Measurements from ENCODE around the gene ICAM2. TPM values are rescaled to one million over a fixed set of nuclear protein-coding genes. Genes with fewer than 3 reads are reported as not detected.

The ICAM2 gene
- total RNA-seq, 1 experiment from 2014 or later: 0.33 TPM

DNA sequence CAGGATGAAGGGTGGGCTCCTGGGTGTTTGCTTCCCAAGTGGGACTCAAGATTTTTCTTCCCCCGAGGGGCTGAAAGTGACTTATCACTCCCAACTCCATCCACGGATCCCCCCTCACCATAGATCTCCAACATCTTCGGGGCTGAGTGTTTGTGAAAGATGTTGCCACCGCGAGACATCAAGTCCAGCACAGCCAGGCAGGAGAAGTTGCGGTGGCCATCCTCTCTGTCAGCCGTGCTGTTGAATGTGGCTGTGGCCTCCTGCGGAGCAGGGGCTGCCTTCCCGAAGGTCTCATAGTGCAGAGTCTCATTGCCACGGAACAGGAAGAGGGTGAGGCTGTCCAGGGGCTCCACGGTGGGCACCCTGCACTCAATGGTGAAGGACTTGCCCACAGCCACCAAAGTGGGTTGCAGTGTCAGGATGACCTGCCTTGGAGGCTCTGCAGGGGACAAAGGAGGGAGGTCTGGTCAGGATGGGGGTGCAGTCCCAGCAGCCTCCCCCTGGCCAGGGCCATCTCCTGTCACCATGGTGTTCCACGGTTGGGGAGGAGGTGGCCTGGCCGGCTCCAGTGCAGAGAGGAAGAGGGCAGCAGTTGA, 16.8 kb downstream of the ICAM2 start:
- Mint-ChIP-seq H3K9me3 (no peaks in the 10 kb centered on the region), H3K4me1 (peaks cover 20% of the 10 kb centered on the region), H3K4me3 (no peak overlapping the region), H3K36me3 (no peaks in the 10 kb centered on the region), H3K27me3 (ENCODE audit: low read depth) (peaks cover 11% of the 10 kb centered on the region), H3K27ac (no peak overlapping the region)
- DNase-seq (ENCODE audit: low spot score) (no peak), ATAC-seq (no peak)
- ChIA-PET CTCF (no interaction called here), POLR2A (no interaction called here)
- TF ChIP-seq ESRRA (CRISPR knock-in tag; IDR thresholded peaks at IDR 0.05; ENCODE audit: borderline replicate concordance): no peak
- TF ChIP-seq, protein P1, sequence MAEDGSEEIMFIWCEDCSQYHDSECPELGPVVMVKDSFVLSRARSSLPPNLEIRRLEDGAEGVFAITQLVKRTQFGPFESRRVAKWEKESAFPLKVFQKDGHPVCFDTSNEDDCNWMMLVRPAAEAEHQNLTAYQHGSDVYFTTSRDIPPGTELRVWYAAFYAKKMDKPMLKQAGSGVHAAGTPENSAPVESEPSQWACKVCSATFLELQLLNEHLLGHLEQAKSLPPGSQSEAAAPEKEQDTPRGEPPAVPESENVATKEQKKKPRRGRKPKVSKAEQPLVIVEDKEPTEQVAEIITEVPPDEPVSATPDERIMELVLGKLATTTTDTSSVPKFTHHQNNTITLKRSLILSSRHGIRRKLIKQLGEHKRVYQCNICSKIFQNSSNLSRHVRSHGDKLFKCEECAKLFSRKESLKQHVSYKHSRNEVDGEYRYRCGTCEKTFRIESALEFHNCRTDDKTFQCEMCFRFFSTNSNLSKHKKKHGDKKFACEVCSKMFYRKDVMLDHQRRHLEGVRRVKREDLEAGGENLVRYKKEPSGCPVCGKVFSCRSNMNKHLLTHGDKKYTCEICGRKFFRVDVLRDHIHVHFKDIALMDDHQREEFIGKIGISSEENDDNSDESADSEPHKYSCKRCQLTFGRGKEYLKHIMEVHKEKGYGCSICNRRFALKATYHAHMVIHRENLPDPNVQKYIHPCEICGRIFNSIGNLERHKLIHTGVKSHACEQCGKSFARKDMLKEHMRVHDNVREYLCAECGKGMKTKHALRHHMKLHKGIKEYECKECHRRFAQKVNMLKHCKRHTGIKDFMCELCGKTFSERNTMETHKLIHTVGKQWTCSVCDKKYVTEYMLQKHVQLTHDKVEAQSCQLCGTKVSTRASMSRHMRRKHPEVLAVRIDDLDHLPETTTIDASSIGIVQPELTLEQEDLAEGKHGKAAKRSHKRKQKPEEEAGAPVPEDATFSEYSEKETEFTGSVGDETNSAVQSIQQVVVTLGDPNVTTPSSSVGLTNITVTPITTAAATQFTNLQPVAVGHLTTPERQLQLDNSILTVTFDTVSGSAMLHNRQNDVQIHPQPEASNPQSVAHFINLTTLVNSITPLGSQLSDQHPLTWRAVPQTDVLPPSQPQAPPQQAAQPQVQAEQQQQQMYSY (CRISPR knock-in tag; IDR thresholded peaks at IDR 0.05): no peak
- TF ChIP-seq, protein P2, sequence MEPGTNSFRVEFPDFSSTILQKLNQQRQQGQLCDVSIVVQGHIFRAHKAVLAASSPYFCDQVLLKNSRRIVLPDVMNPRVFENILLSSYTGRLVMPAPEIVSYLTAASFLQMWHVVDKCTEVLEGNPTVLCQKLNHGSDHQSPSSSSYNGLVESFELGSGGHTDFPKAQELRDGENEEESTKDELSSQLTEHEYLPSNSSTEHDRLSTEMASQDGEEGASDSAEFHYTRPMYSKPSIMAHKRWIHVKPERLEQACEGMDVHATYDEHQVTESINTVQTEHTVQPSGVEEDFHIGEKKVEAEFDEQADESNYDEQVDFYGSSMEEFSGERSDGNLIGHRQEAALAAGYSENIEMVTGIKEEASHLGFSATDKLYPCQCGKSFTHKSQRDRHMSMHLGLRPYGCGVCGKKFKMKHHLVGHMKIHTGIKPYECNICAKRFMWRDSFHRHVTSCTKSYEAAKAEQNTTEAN (CRISPR knock-in tag; IDR thresholded peaks at IDR 0.05): no peak
- TF ChIP-seq ZNF396 (CRISPR knock-in tag; IDR thresholded peaks at IDR 0.05; ENCODE audit: borderline replicate concordance): no peak
- TF ChIP-seq CREB1 (CRISPR knock-in tag; IDR thresholded peaks at IDR 0.05): no peak
- TF ChIP-seq, protein P3, sequence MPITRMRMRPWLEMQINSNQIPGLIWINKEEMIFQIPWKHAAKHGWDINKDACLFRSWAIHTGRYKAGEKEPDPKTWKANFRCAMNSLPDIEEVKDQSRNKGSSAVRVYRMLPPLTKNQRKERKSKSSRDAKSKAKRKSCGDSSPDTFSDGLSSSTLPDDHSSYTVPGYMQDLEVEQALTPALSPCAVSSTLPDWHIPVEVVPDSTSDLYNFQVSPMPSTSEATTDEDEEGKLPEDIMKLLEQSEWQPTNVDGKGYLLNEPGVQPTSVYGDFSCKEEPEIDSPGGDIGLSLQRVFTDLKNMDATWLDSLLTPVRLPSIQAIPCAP (CRISPR knock-in tag; IDR thresholded peaks at IDR 0.05): no peak
- TF ChIP-seq ZNF671 (CRISPR knock-in tag; IDR thresholded peaks at IDR 0.05): no peak
- TF ChIP-seq, protein P4, sequence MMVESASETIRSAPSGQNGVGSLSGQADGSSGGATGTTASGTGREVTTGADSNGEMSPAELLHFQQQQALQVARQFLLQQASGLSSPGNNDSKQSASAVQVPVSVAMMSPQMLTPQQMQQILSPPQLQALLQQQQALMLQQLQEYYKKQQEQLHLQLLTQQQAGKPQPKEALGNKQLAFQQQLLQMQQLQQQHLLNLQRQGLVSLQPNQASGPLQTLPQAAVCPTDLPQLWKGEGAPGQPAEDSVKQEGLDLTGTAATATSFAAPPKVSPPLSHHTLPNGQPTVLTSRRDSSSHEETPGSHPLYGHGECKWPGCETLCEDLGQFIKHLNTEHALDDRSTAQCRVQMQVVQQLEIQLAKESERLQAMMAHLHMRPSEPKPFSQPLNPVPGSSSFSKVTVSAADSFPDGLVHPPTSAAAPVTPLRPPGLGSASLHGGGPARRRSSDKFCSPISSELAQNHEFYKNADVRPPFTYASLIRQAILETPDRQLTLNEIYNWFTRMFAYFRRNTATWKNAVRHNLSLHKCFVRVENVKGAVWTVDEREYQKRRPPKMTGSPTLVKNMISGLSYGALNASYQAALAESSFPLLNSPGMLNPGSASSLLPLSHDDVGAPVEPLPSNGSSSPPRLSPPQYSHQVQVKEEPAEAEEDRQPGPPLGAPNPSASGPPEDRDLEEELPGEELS (CRISPR knock-in tag; IDR thresholded peaks at IDR 0.05): no peak
- TF ChIP-seq, protein P5, sequence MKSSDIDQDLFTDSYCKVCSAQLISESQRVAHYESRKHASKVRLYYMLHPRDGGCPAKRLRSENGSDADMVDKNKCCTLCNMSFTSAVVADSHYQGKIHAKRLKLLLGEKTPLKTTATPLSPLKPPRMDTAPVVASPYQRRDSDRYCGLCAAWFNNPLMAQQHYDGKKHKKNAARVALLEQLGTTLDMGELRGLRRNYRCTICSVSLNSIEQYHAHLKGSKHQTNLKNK (CRISPR knock-in tag; IDR thresholded peaks at IDR 0.05): no peak
- TF ChIP-seq, protein P6, sequence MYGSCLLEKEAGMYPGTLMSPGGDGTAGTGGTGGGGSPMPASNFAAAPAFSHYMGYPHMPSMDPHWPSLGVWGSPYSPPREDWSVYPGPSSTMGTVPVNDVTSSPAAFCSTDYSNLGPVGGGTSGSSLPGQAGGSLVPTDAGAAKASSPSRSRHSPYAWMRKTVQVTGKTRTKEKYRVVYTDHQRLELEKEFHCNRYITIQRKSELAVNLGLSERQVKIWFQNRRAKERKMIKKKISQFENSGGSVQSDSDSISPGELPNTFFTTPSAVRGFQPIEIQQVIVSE (CRISPR knock-in tag; IDR thresholded peaks at IDR 0.05; ENCODE audit: borderline replicate concordance): no peak
- TF ChIP-seq, protein P7, sequence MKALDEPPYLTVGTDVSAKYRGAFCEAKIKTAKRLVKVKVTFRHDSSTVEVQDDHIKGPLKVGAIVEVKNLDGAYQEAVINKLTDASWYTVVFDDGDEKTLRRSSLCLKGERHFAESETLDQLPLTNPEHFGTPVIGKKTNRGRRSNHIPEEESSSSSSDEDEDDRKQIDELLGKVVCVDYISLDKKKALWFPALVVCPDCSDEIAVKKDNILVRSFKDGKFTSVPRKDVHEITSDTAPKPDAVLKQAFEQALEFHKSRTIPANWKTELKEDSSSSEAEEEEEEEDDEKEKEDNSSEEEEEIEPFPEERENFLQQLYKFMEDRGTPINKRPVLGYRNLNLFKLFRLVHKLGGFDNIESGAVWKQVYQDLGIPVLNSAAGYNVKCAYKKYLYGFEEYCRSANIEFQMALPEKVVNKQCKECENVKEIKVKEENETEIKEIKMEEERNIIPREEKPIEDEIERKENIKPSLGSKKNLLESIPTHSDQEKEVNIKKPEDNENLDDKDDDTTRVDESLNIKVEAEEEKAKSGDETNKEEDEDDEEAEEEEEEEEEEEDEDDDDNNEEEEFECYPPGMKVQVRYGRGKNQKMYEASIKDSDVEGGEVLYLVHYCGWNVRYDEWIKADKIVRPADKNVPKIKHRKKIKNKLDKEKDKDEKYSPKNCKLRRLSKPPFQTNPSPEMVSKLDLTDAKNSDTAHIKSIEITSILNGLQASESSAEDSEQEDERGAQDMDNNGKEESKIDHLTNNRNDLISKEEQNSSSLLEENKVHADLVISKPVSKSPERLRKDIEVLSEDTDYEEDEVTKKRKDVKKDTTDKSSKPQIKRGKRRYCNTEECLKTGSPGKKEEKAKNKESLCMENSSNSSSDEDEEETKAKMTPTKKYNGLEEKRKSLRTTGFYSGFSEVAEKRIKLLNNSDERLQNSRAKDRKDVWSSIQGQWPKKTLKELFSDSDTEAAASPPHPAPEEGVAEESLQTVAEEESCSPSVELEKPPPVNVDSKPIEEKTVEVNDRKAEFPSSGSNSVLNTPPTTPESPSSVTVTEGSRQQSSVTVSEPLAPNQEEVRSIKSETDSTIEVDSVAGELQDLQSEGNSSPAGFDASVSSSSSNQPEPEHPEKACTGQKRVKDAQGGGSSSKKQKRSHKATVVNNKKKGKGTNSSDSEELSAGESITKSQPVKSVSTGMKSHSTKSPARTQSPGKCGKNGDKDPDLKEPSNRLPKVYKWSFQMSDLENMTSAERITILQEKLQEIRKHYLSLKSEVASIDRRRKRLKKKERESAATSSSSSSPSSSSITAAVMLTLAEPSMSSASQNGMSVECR (CRISPR knock-in tag; IDR thresholded peaks at IDR 0.05; ENCODE audit: borderline replicate concordance): no peak
